Measurements from ENCODE around the gene MAST3. TPM values are rescaled to one million over a fixed set of nuclear protein-coding genes. Genes with fewer than 3 reads are reported as not detected.
A peak's percentile ranks its signal among the peaks of the same experiment; 100 is the strongest.

MAST3 gene
- total RNA-seq, 1 donor from 2014 or later = 48.6 TPM

- TF ChIP-seq CTCF (IDR thresholded peaks at IDR 0.05) = no peak
- ChIA-PET CTCF (no interaction called here), POLR2A (interaction anchor here (0.5 to 2.7 kb wide), 13 partner anchors 14 to 439 kb away, joined by 3 to 19 read pairs (median 5); partner anchors contain the start of genes JUND, MAST3 and PIK3R2)
- Mint-ChIP-seq H3K36me3 (ENCODE audit: low read depth) (peaks cover 38% of the 10 kb centered on the region), H3K4me3 (peak overlapping the region; percentile 75), H3K27ac (peak overlapping the region; percentile 77), H3K27me3 (no peaks in the 10 kb centered on the region), H3K4me1 (peaks cover 40% of the 10 kb centered on the region), H3K9me3 (no peaks in the 10 kb centered on the region)
- intact Hi-C loops (cut with micrococcal nuclease) = loop anchor here (1.0 to 2.0 kb wide), 2 partner anchors 34 to 211 kb away; no protein-coding TSS in a partner anchor
- ATAC-seq (ENCODE audit: low read depth) (peak; percentile 93), DNase-seq (peak; percentile 98)
Measured at GRCh38 chr19:18117692-18118378, 20.3 kb downstream of the MAST3 start.

GRCh38 chr19:18118420-18119012, 20.9 kb downstream of the MAST3 start:
- intact Hi-C loops (cut with micrococcal nuclease) = no loop called here
- POLR2A ChIA-PET = interaction anchor here (0.5 to 2.7 kb wide), 15 partner anchors 8 to 438 kb away, joined by 3 to 19 read pairs (median 4); partner anchors contain the start of genes ARRDC2, JUND, MAST3 and PIK3R2
- DNase-seq (no peak), ATAC-seq (ENCODE audit: low read depth) (no peak)
- H3K4me1 Mint-ChIP-seq = peaks cover 38% of the 10 kb centered on the region
- peak overlapping the region; percentile 75 for H3K4me3 Mint-ChIP-seq
- H3K27ac Mint-ChIP-seq = peak overlapping the region; percentile 70
- CTCF ChIA-PET = no interaction called here
- no peaks in the 10 kb centered on the region for H3K9me3 Mint-ChIP-seq
- H3K27me3 Mint-ChIP-seq = no peaks in the 10 kb centered on the region
- no peak for TF ChIP-seq CTCF (IDR thresholded peaks at IDR 0.05)
- peaks cover 43% of the 10 kb centered on the region for H3K36me3 Mint-ChIP-seq (ENCODE audit: low read depth)

GRCh38 chr19:18119013-18119716, 21.6 kb downstream of the MAST3 start:
- peak overlapping the region; percentile 70 for H3K27ac Mint-ChIP-seq
- H3K36me3 Mint-ChIP-seq (ENCODE audit: low read depth) = peaks cover 45% of the 10 kb centered on the region
- ATAC-seq (ENCODE audit: low read depth) (peak; percentile 11), DNase-seq (no peak)
- TF ChIP-seq CTCF (IDR thresholded peaks at IDR 0.05) = no peak
- H3K9me3 Mint-ChIP-seq = no peaks in the 10 kb centered on the region
- ChIA-PET CTCF (no interaction called here), POLR2A (interaction anchor here (0.5 to 2.7 kb wide), 13 partner anchors 9 to 423 kb away, joined by 3 to 19 read pairs (median 4); partner anchors contain the start of genes ARRDC2, JUND, MAST3 and PIK3R2)
- intact Hi-C loops (cut with micrococcal nuclease) = no loop called here
- H3K27me3 Mint-ChIP-seq = no peaks in the 10 kb centered on the region
- H3K4me3 Mint-ChIP-seq = peak overlapping the region; percentile 75
- peaks cover 35% of the 10 kb centered on the region for H3K4me1 Mint-ChIP-seq

- H3K36me3 Mint-ChIP-seq (ENCODE audit: low read depth) = peaks cover 45% of the 10 kb centered on the region
- intact Hi-C loops (cut with micrococcal nuclease) = no loop called here
- no peaks in the 10 kb centered on the region for H3K27me3 Mint-ChIP-seq
- ChIA-PET POLR2A (interaction anchor here (0.5 to 2.7 kb wide), 11 partner anchors 10 to 162 kb away, joined by 3 to 19 read pairs (median 4); partner anchors contain the start of genes ARRDC2, JUND, MAST3 and PIK3R2), CTCF (no interaction called here)
- peak overlapping the region; percentile 70 for H3K27ac Mint-ChIP-seq
- TF ChIP-seq CTCF (IDR thresholded peaks at IDR 0.05) = no peak
- ATAC-seq (ENCODE audit: low read depth) = no peak
- no peak for DNase-seq
- peak overlapping the region; percentile 75 for H3K4me3 Mint-ChIP-seq
- no peaks in the 10 kb centered on the region for H3K9me3 Mint-ChIP-seq
- H3K4me1 Mint-ChIP-seq = peaks cover 35% of the 10 kb centered on the region
Measured at GRCh38 chr19:18119717-18120105, 22.1 kb downstream of the MAST3 start.

Data from activated B cell treated with CpG ODN at 0.5 μM for 24 hours (primary cell).